Ovary (tissue), 3 donors: Measurements from ENCODE around the gene SHROOM3.

ENCODE experiments used
- CTCF ChIP-seq, 3 donors: fragments of 450-650 bp in 2 of 3; fragments of 200-600 bp in 1 of 3; IDR thresholded peaks; one replicate each; pipeline versions ENCODE4 v1.5.1 to v1.8.0; 2016 to 2022; ENCODE audit warnings: antibody characterized with exemption in 3 of 3, mild to moderate bottlenecking in 1 of 3
- POLR2A ChIP-seq: fragments of 450-650 bp; IDR thresholded peaks from one replicate; pipeline ENCODE4 v1.6.1; 2017; ENCODE audit warnings: antibody characterized with exemption, mild to moderate bottlenecking, moderate library complexity
- donor health status: DM: no; HTN: no; CAD: no.

- no peak for TF ChIP-seq CTCF (IDR thresholded peaks at IDR 0.05)
- no peak for TF ChIP-seq POLR2A
These were observed 105.0 kb downstream of the SHROOM3 start for GRCh38 chr4:76539979-76540378.
